Endodermal cell (in vitro differentiated cells): Measurements from ENCODE around the gene CDK15. TPM values are rescaled to one million over a fixed set of nuclear protein-coding genes. Genes with fewer than 3 reads are reported as not detected.

Source experiments
- DNase-seq: peaks from one replicate; pipeline ENCODE4 v3.0.0-alpha.2; 2017
- H3K27ac ChIP-seq: 2 replicates; pipeline ENCODE4 v1.5.1; 2013; ENCODE audit warnings: mild to moderate bottlenecking, low read depth, low read length, moderate library complexity
- H3K27me3 ChIP-seq: 2 replicates; pipeline ENCODE4 v1.6.1; 2013; ENCODE audit warnings: mild to moderate bottlenecking, low read length, moderate library complexity; ENCODE audit not compliant: insufficient read depth, control insufficient read depth, poor library complexity, severe bottlenecking
- H3K36me3 ChIP-seq: 2 replicates; pipeline ENCODE4 v1.7.0; 2013; ENCODE audit warnings: mild to moderate bottlenecking, low read length, moderate library complexity; ENCODE audit not compliant: control insufficient read depth, insufficient read depth
- H3K4me1 ChIP-seq: one replicate; pipeline ENCODE4 v1.7.0; 2013; ENCODE audit warnings: low read length; ENCODE audit not compliant: control insufficient read depth, insufficient read depth
- H3K4me3 ChIP-seq: 2 replicates; pipeline ENCODE4 v1.5.1; 2013; ENCODE audit warnings: mild to moderate bottlenecking, low read length, moderate library complexity
- H3K9ac ChIP-seq: 2 replicates; pipeline ENCODE4 v1.6.1; 2013; ENCODE audit warnings: mild to moderate bottlenecking, low read length, moderate library complexity; ENCODE audit not compliant: poor library complexity, severe bottlenecking; ENCODE audit errors: extremely low read depth
- H3K9me3 ChIP-seq: 2 replicates; pipeline ENCODE4 v1.6.1; 2013; ENCODE audit warnings: mild to moderate bottlenecking, low read length, moderate library complexity; ENCODE audit not compliant: control insufficient read depth
- H3K27ac Mint-ChIP-seq: 2 replicates; pipeline ENCODE4 v1.8.0; 2020; ENCODE audit warnings: mixed read lengths
- H3K27me3 Mint-ChIP-seq: 2 replicates; pipeline ENCODE4 v1.8.0; 2021; ENCODE audit warnings: mild to moderate bottlenecking, mixed read lengths; ENCODE audit not compliant: insufficient read depth
- H3K36me3 Mint-ChIP-seq: 2 replicates; pipeline ENCODE4 v1.8.0; 2020; ENCODE audit warnings: low read depth, mixed read lengths
- H3K4me1 Mint-ChIP-seq: 2 replicates; pipeline ENCODE4 v1.8.0; 2020; ENCODE audit warnings: mixed read lengths
- H3K4me3 Mint-ChIP-seq: 2 replicates; pipeline ENCODE4 v1.8.0; 2020; ENCODE audit warnings: mild to moderate bottlenecking, moderate library complexity, mixed read lengths
- H3K9me3 Mint-ChIP-seq: 2 replicates; pipeline ENCODE4 v1.8.0; 2020; ENCODE audit warnings: mild to moderate bottlenecking, mixed read lengths
- WGBS, 2 experiments: methylation state at CpG; one replicate each; pipeline versions ENCODE4 v1.1.5 to v1.1.7; 2013; ENCODE audit warnings: missing lambda C conversion rate in 2 of 2, mixed read lengths in 1 of 2; ENCODE audit not compliant: insufficient coverage in 1 of 2, insufficient read length in 1 of 2; 5-methylcytosine and 5-hydroxymethylcytosine counted together
- total RNA-seq, 2 donors: library from RNA; stranded (reverse); fragmentation: NEBNext Ultra II Directional in 1 of 2; extraction: Animal tissue kit (Norgen Biotek cat#: 25700) in 1 of 2; gene quantifications; 2 replicates in 1 of 2; 3 replicates in 1 of 2; pipeline ENCODE4 v1.2.1, GENCODE V29; 2021
- TF ChIP-seq, protein P1 (sequence below): fragments of 200-600 bp; sonication (generic); conservative IDR thresholded peaks from 2 replicates; pipeline ENCODE4 v1.5.0; 2021; ENCODE audit warnings: antibody characterized with exemption, mild to moderate bottlenecking

Gene CDK15
- total RNA-seq, 2 donors from 2014 or later: 0.35 TPM; not detected in 1

DNA sequence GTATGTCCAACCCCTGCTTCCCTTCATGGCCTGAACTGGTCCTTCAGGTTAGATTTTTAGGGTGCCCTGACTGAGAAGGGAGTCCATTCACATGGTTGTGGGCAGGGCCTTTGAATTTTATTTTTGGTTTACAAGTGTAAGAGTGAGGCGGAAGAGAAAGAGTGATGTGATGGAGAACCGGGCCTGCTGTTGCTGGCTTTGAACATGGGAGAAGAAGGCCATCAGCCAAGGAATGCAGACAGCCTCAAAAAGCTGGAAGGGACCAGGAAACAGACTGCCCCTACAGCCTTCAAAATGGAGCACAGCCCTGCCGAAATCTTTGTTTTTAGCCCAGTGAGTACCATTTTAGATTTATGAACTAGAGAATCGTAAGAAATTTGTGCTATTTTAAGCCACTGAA, 105.0 kb downstream of the CDK15 start:
- H3K27ac Mint-ChIP-seq: no peak overlapping the region
- no peak for DNase-seq

GRCh38 chr2:201913201-201913600, 106.9 kb downstream of the CDK15 start:
- Mint-ChIP-seq H3K27ac (no peak overlapping the region), H3K4me3 (no peak overlapping the region), H3K9me3 (no peaks in the 10 kb centered on the region), H3K27me3 (no peaks in the 10 kb centered on the region), H3K4me1 (peaks cover 45% of the 10 kb centered on the region), H3K36me3 (no peaks in the 10 kb centered on the region)
- Histone ChIP-seq H3K36me3 (no peaks in the 10 kb centered on the region), H3K4me1 (peaks cover 29% of the 10 kb centered on the region), H3K9ac (no peak overlapping the region), H3K4me3 (no peak overlapping the region), H3K27me3 (no peaks in the 10 kb centered on the region), H3K27ac (no peak overlapping the region), H3K9me3 (peaks cover 3% of the 10 kb centered on the region)
- peak; percentile 20 for DNase-seq
- 52 to 88% methylated on average over 2 to 4 of the region's 4 CpGs for WGBS, 2 experiments
- TF ChIP-seq, protein P1, sequence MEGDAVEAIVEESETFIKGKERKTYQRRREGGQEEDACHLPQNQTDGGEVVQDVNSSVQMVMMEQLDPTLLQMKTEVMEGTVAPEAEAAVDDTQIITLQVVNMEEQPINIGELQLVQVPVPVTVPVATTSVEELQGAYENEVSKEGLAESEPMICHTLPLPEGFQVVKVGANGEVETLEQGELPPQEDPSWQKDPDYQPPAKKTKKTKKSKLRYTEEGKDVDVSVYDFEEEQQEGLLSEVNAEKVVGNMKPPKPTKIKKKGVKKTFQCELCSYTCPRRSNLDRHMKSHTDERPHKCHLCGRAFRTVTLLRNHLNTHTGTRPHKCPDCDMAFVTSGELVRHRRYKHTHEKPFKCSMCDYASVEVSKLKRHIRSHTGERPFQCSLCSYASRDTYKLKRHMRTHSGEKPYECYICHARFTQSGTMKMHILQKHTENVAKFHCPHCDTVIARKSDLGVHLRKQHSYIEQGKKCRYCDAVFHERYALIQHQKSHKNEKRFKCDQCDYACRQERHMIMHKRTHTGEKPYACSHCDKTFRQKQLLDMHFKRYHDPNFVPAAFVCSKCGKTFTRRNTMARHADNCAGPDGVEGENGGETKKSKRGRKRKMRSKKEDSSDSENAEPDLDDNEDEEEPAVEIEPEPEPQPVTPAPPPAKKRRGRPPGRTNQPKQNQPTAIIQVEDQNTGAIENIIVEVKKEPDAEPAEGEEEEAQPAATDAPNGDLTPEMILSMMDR: no peak

More for the DNA sequence above, 105.0 kb downstream of the CDK15 start:
- Histone ChIP-seq H3K9ac (no peak overlapping the region), H3K27me3 (no peaks in the 10 kb centered on the region), H3K4me3 (peak overlapping the region; percentile 26), H3K4me1 (peaks cover 40% of the 10 kb centered on the region), H3K36me3 (no peaks in the 10 kb centered on the region), H3K9me3 (peaks cover 3% of the 10 kb centered on the region), H3K27ac (no peak overlapping the region)
- no peak overlapping the region for H3K4me3 Mint-ChIP-seq
- peaks cover 61% of the 10 kb centered on the region for H3K4me1 Mint-ChIP-seq
- TF ChIP-seq, protein P1: no peak
- 91 to 95% methylated on average over 4 of the region's 4 CpGs for WGBS, 2 experiments
- H3K36me3 Mint-ChIP-seq: no peaks in the 10 kb centered on the region
- no peaks in the 10 kb centered on the region for H3K9me3 Mint-ChIP-seq
- H3K27me3 Mint-ChIP-seq: no peaks in the 10 kb centered on the region

- Mint-ChIP-seq H3K4me1 (peaks cover 35% of the 10 kb centered on the region), H3K4me3 (no peak overlapping the region), H3K9me3 (no peaks in the 10 kb centered on the region), H3K27ac (no peak overlapping the region), H3K27me3 (no peaks in the 10 kb centered on the region), H3K36me3 (no peaks in the 10 kb centered on the region)
- H3K27me3 ChIP-seq: no peaks in the 10 kb centered on the region
- peak; percentile 41 for DNase-seq
- no peaks in the 10 kb centered on the region for H3K36me3 ChIP-seq
- 89 to 96% methylated on average over 1 to 3 of the region's 3 CpGs for WGBS, 2 experiments
- no peak overlapping the region for H3K9ac ChIP-seq
- H3K4me1 ChIP-seq: peaks cover 19% of the 10 kb centered on the region
- no peak overlapping the region for H3K4me3 ChIP-seq
- TF ChIP-seq, protein P1: peak; percentile 57
- peaks cover 3% of the 10 kb centered on the region for H3K9me3 ChIP-seq
- H3K27ac ChIP-seq: no peak overlapping the region
These were observed 109.1 kb downstream of the CDK15 start for GRCh38 chr2:201915446-201915845.
